Colonic mucosa (tissue), 4 donors: ENCODE measurements around the gene GRIK4. TPM values are rescaled to one million over a fixed set of nuclear protein-coding genes. Genes with fewer than 3 reads are reported as not detected.

Experiments
- DNase-seq: peaks from one replicate; pipeline ENCODE4 v3.0.0-alpha.2; 2020
- H3K27ac ChIP-seq: fragments of 200-600 bp; one replicate; pipeline ENCODE4 v1.8.0; 2021
- H3K27me3 ChIP-seq: fragments of 200-600 bp; one replicate; pipeline ENCODE4 v1.8.0; 2021
- H3K36me3 ChIP-seq: fragments of 200-600 bp; one replicate; pipeline ENCODE4 v1.8.0; 2021
- H3K4me1 ChIP-seq: fragments of 200-600 bp; one replicate; pipeline ENCODE4 v1.8.0; 2021; ENCODE audit warnings: mild to moderate bottlenecking
- H3K4me3 ChIP-seq: fragments of 200-600 bp; one replicate; pipeline ENCODE4 v1.8.0; 2021
- H3K9ac ChIP-seq, 2 donors: one replicate each; pipeline ENCODE4 v1.7.0; 2013; ENCODE audit warnings: control low read depth in 2 of 2, low read depth in 2 of 2, low read length in 2 of 2
- H3K9me3 ChIP-seq: fragments of 200-600 bp; one replicate; pipeline ENCODE4 v1.8.0; 2021
- intact Hi-C: fragments of 100-400 bp; cut with DNase I; formaldehyde crosslinking; loops from one replicate; pipeline ENCODE4 v1.14.1; 2022
- total RNA-seq, 2 donors: library from RNA; stranded (reverse); fragmentation: NEBNext Ultra II Directional in 1 of 2; extraction: Animal tissue kit (Norgen Biotek cat#: 25700) in 1 of 2; gene quantifications; one replicate each; pipeline ENCODE4 v1.2.1, GENCODE V29; 2021
- TF ChIP-seq, protein P1 (sequence below): fragments of 200-600 bp; IDR thresholded peaks from one replicate; pipeline ENCODE4 v1.8.0; 2022; ENCODE audit warnings: antibody characterized with exemption, mild to moderate bottlenecking
- donor health status: healthy.
- donor health status: DM: no; HTN: no; CAD: no.
- donor health status: DM: no; HTN: no; CAD: no.

The GRIK4 gene
- total RNA-seq, 2 donors from 2014 or later, result 0.10 to 0.21 TPM

DNA sequence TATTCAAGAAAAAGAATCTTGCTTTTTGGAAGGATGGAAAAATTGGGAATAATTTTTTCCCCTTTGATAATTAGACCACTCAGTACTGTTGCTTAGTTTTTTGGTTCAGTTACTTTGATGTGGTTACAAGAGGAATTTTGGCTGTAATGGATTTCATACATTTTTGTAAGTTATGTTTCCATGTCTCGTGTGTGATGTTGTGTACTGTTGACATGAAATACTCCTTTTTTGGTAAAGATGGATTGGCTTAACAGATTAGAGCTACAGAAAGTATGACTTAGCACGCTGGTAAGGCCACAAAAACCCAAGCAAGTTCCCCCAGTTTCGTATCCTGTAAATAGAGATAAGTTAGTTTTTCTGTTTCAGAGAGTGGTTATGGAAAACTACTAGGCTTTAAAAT lies 524.2 kb downstream of the GRIK4 start:
- H3K4me1 ChIP-seq, result no peaks in the 10 kb centered on the region
- no peak overlapping the region for H3K4me3 ChIP-seq
- no peak for DNase-seq
- H3K9ac ChIP-seq, result no peak overlapping the region
- TF ChIP-seq, protein P1, sequence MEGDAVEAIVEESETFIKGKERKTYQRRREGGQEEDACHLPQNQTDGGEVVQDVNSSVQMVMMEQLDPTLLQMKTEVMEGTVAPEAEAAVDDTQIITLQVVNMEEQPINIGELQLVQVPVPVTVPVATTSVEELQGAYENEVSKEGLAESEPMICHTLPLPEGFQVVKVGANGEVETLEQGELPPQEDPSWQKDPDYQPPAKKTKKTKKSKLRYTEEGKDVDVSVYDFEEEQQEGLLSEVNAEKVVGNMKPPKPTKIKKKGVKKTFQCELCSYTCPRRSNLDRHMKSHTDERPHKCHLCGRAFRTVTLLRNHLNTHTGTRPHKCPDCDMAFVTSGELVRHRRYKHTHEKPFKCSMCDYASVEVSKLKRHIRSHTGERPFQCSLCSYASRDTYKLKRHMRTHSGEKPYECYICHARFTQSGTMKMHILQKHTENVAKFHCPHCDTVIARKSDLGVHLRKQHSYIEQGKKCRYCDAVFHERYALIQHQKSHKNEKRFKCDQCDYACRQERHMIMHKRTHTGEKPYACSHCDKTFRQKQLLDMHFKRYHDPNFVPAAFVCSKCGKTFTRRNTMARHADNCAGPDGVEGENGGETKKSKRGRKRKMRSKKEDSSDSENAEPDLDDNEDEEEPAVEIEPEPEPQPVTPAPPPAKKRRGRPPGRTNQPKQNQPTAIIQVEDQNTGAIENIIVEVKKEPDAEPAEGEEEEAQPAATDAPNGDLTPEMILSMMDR, result no peak
- H3K27ac ChIP-seq, result no peak overlapping the region
- intact Hi-C loops, result no loop called here
- H3K36me3 ChIP-seq, result no peaks in the 10 kb centered on the region
- H3K27me3 ChIP-seq, result no peaks in the 10 kb centered on the region
- H3K9me3 ChIP-seq, result no peaks in the 10 kb centered on the region

DNA sequence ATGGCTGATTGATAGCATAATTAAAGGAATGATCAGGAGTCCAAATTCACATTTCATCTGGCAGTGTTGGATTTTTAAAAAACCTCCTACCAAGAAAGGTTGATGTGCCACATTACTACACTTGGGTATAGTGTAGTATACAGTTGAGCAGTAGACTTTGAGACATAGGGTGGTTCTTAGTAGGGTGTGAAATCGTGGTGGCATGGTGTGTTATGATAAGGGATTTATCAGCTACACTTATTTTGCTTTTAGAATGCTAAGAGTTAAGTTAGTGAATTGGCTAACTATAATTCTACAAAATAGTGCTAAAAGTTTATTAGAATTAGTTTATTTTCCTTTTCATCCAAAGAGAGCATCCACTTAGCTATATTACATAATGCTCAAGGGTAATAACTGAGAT lies 525.5 kb downstream of the GRIK4 start:
- no peak overlapping the region for H3K27ac ChIP-seq
- intact Hi-C loops, result no loop called here
- no peaks in the 10 kb centered on the region for H3K36me3 ChIP-seq
- TF ChIP-seq, protein P1, result no peak
- H3K27me3 ChIP-seq, result no peaks in the 10 kb centered on the region
- DNase-seq, result no peak
- no peak overlapping the region for H3K9ac ChIP-seq
- no peak overlapping the region for H3K4me3 ChIP-seq
- no peaks in the 10 kb centered on the region for H3K4me1 ChIP-seq
- H3K9me3 ChIP-seq, result no peaks in the 10 kb centered on the region

Other genes with a start within 250 kb of the GRIK4 start
- gene TLCD5, start 186.4 kb upstream of the GRIK4 start, total RNA-seq, result 1 to 10 TPM in 1 of 2 donors, under 1 TPM in 1; 0.62 to 1.3 TPM
- 100 to 1,000 TPM in 1 of 2 donors, 10 to 100 TPM in 1; 66.7 to 103 TPM for gene ARHGEF12, start 175.3 kb upstream of the GRIK4 start, total RNA-seq